Measurements from ENCODE around the gene ATP7B. TPM values are rescaled to one million over a fixed set of nuclear protein-coding genes. Genes with fewer than 3 reads are reported as not detected.
A peak's percentile ranks its signal among the peaks of the same experiment; 100 is the strongest.

ATP7B gene
- total RNA-seq, 2 donors from 2014 or later = 2.6 to 5.7 TPM

DNA sequence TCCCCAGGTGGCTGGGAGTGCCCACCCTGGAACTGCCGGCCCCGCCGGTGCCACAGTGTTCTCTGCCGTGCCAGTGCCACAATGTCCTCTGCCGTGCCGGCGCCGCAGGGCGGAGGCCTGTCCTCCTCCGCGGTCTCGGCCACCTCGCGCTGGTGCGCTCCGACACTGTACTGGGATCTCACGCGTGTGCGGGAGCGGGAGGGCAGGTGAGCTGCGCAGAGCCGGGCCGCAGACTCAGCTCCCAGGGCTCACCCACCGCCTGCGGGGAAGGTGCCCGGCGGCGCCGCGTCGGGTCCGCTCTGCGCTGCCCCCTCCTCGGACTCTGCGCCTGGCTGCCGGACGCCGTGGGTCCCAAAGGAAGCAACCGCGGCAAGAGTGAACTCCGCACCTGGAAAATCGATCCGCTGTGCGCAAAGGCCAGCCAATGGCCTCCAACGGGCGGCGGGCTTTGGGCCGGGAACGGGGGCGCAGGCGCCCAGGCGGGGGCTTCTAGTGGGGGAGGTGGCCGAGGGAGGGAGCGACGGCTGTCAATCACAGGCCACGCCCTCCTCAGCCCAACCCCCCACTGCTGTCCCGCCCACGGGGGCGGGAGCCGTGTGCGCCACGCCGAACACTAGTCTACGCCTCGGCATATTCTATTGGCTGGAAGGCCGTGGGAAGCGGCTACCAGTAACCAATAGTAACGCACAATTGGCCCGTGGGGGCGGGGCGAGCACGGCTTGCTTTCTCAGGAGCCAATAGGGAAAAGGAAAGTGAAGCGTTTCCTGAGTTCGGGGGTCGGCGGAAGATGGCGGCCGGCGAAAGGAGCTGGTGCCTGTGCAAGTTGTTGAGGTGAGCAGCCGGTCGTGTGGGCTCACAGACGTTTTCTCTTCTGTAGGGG lies 622 bp upstream of the ATP7B start, which contains the start of gene ALG11:
Gene ALG11 (plus strand): TSS at position 767 of the 880 bp plus-strand sequence. CDS start 21 bp downstream, at position 788.
- intact Hi-C loops (cut with DNase I) = loop anchor here (5.0 to 10.0 kb wide), 2 partner anchors 113 to 115 kb away; partner anchors contain the start of gene NEK5 (in 2 of the 2)
- peak; percentile 100 for DNase-seq (ENCODE audit: low spot score)

- no peak for DNase-seq (ENCODE audit: low spot score)
- intact Hi-C loops (cut with DNase I) = loop anchor here (5.0 to 10.0 kb wide), 2 partner anchors 115 to 117 kb away; partner anchors contain the start of gene NEK5 (in 2 of the 2)
Measured at GRCh38 chr13:52009946-52010345, 1.3 kb downstream of the ATP7B start.

DNA sequence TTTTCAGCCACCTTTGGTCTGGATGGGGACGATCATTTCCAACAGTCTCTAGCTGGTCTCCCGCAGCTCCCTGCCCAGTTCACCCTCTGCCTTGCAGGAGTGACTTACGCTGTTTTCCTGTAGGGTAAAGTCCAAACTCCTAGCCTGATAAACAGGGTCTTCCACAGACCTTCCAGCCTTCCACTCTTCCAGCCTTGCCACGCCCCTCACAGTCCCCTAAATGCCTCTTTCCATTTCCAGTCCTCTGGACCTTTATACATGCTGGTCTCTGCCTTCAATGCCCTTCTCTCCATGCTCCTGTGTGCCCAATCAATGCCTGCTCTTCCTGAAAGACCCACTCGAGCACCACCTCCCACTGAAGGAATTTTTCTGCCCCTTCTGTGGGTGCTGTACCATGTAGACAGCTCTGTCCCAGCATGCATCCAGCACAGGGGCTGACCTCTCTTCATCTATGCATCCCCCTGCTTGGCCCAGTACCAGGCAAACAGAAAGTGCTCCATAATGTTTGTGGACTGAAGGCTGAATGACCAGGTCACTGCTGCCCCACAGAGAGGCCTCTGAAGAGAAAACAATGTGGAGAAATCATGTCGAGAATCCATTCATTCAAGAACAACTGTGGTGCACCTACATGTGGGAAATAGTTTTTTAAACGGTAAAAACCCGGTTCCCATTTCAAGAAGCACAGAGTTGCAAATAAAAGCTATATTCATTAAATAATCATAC lies 4.6 kb downstream of the ATP7B start:
- intact Hi-C loops (cut with DNase I) = loop anchor here in 1 of 2 donors (1.0 kb wide), 1 partner anchor 10 kb away; no protein-coding TSS in a partner anchor

GRCh38 chr13:52005841-52006522 lies 5.3 kb downstream of the ATP7B start:
- intact Hi-C loops (cut with DNase I) = no loop called here
- no peak for DNase-seq (ENCODE audit: low spot score)

More for the DNA sequence above, 4.6 kb downstream of the ATP7B start:
- DNase-seq (ENCODE audit: low spot score) = no peak

- intact Hi-C loops (cut with DNase I) = no loop called here
- DNase-seq (ENCODE audit: low spot score) = no peak
Measured at GRCh38 chr13:52004511-52005170, 6.6 kb downstream of the ATP7B start.

DNA sequence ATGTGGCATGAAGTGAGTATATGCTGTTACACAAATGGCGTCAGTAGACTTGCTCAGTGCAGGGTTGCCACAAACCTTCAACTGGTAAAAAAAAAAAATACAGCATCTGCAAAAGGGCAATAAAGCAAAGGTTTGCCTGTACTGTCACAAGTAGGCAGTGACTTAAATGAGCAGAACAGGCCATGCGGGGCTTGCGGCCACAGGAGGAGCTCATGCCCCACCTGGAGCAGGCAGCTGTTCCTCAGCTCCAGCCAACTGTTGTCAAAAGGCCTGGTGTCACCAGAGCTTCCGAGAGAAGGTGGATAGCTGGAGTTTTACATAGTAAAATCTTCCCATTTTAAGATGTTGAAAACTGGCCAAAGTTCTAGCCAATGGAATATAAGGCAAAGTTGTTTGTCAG lies 7.7 kb downstream of the ATP7B start:
- DNase-seq (ENCODE audit: low spot score) = no peak
- intact Hi-C loops (cut with DNase I) = no loop called here

GRCh38 chr13:52002361-52002760 lies 8.9 kb downstream of the ATP7B start:
- DNase-seq (ENCODE audit: low spot score) = no peak
- intact Hi-C loops (cut with DNase I) = no loop called here

- no peak for DNase-seq (ENCODE audit: low spot score)
- intact Hi-C loops (cut with DNase I) = loop anchor here in 1 of 2 donors (1.0 kb wide), 1 partner anchor 35 kb away; no protein-coding TSS in a partner anchor
Measured at GRCh38 chr13:52001120-52001731, 10.0 kb downstream of the ATP7B start.

DNA sequence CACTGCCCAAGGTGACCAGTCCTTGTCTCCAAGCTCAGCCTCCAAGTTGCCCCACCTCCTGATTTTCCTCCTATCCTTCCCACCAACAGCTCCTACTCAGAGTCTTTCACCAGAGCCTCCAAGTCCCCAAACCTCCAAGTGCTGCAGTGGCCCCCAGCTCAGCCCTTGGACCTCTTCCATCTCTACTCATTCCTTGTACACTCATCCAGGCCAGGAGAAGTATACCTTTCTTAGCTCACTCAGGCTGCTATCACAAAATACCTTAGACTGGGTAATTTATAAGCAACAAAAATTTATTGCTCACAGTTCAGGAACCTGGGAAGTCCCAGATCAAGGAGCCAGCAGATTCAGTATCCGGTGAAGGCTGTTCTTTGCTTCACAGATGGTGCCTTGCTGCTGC lies 11.3 kb downstream of the ATP7B start:
- intact Hi-C loops (cut with DNase I) = no loop called here
- no peak for DNase-seq (ENCODE audit: low spot score)

- DNase-seq (ENCODE audit: low spot score) = peak; percentile 77
- intact Hi-C loops (cut with DNase I) = no loop called here
Measured at GRCh38 chr13:51999510-51999911, 11.7 kb downstream of the ATP7B start.

- DNase-seq (ENCODE audit: low spot score) = no peak
- intact Hi-C loops (cut with DNase I) = no loop called here
Measured at GRCh38 chr13:51998723-51999509, 12.3 kb downstream of the ATP7B start.

GRCh38 chr13:51997641-51998330 lies 13.5 kb downstream of the ATP7B start:
- intact Hi-C loops (cut with DNase I) = no loop called here
- DNase-seq (ENCODE audit: low spot score) = no peak

GRCh38 chr13:51997186-51997585 lies 14.1 kb downstream of the ATP7B start:
- DNase-seq (ENCODE audit: low spot score) = no peak
- intact Hi-C loops (cut with DNase I) = no loop called here

- intact Hi-C loops (cut with DNase I) = no loop called here
- no peak for DNase-seq (ENCODE audit: low spot score)
Measured at GRCh38 chr13:51996641-51997040, 14.6 kb downstream of the ATP7B start.

- intact Hi-C loops (cut with DNase I) = no loop called here
- DNase-seq (ENCODE audit: low spot score) = no peak
Measured at GRCh38 chr13:51995677-51996551, 15.3 kb downstream of the ATP7B start.

DNA sequence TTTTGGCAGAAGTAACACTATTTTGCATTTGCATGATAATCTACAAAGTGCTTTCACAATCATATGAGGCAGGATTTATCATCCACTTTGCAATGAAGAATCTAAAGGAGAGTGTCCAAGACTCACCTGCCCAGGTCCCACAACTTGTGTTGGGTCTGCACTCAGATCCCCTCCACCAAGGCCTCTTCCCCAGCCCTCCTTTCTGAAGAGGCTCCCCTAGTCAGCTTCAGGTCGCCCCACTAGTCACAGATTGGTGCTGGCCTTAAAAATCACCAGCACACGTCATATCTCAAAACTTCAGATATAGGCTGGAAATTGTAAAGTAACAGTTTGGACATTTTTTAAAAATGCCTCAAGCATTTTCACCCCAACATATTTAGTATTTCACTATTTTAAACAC lies 17.5 kb downstream of the ATP7B start:
- no peak for DNase-seq (ENCODE audit: low spot score)
- intact Hi-C loops (cut with DNase I) = no loop called here

Measured in posterior vena cava (tissue), 2 donors.